ENCODE results near the gene TAGLN.

DNA sequence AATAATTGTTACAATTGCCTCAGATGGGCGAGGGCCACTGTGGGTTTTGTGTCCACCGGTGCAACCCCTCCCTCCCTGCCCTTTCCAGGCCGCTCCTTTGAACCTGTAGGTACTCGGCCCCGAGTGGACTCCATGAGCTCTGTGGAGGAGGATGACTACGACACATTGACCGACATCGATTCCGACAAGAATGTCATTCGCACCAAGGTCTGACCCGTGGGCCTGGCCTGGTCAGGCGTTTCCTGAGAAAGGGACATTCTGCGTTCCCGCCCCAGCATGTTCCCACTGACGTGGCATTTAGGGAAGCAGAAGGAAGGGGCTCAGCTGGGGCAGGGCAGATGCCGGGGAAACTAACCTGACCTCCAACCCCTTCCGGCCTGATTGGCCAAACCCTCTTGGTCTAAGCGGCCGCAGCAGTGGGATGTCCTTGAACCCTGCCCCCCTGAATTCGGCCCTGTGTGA is 10.5 kb upstream of the TAGLN start:
- TF ChIP-seq, protein P1, sequence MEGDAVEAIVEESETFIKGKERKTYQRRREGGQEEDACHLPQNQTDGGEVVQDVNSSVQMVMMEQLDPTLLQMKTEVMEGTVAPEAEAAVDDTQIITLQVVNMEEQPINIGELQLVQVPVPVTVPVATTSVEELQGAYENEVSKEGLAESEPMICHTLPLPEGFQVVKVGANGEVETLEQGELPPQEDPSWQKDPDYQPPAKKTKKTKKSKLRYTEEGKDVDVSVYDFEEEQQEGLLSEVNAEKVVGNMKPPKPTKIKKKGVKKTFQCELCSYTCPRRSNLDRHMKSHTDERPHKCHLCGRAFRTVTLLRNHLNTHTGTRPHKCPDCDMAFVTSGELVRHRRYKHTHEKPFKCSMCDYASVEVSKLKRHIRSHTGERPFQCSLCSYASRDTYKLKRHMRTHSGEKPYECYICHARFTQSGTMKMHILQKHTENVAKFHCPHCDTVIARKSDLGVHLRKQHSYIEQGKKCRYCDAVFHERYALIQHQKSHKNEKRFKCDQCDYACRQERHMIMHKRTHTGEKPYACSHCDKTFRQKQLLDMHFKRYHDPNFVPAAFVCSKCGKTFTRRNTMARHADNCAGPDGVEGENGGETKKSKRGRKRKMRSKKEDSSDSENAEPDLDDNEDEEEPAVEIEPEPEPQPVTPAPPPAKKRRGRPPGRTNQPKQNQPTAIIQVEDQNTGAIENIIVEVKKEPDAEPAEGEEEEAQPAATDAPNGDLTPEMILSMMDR (IDR thresholded peaks at IDR 0.05; ENCODE audit: low read depth, low read length): no peak
- TF ChIP-seq EZH2phosphoT487 (IDR thresholded peaks at IDR 0.05; ENCODE audit: low read depth): no peak

All from OCI-LY3 (cell line).